Right renal pelvis (tissue), 4 donors: ENCODE data around the gene USP7. TPM values are rescaled to one million over a fixed set of nuclear protein-coding genes. Genes with fewer than 3 reads are reported as not detected.
A peak's percentile ranks its signal among the peaks of the same experiment; 100 is the strongest.

ENCODE experiments used
- DNase-seq, 4 donors: peaks; one replicate each; pipeline ENCODE4 v3.0.0-alpha.2; 2013; ENCODE audit warnings: low read depth in 4 of 4, low spot score in 3 of 4, missing footprints in 1 of 4
- polyA plus RNA-seq, 4 donors: library from polyadenylated mRNA; unstranded; fragments of 120-200 nt; gene quantifications; one replicate each; pipeline ENCODE4 v1.2.1, GENCODE V29; 2013; ENCODE audit not compliant: insufficient read length in 4 of 4

Gene USP7
- polyA plus RNA-seq, 4 donors: 112 to 133 (median 127) TPM

- DNase-seq: no peak
Observed at GRCh38 chr16:8955828-8956227, 7.9 kb downstream of the USP7 start.

- DNase-seq: no peak
Observed at GRCh38 chr16:8953064-8953463, 10.6 kb downstream of the USP7 start.

- DNase-seq: no peak
Observed at GRCh38 chr16:8952281-8952751, 11.4 kb downstream of the USP7 start.

GRCh38 chr16:8951447-8952280 lies 12.0 kb downstream of the USP7 start:
- DNase-seq: no peak

- DNase-seq: no peak
Observed at GRCh38 chr16:8950580-8951077, 13.1 kb downstream of the USP7 start.

GRCh38 chr16:8949536-8950418 lies 13.9 kb downstream of the USP7 start:
- no peak for DNase-seq

GRCh38 chr16:8948831-8949230 lies 14.9 kb downstream of the USP7 start:
- no peak for DNase-seq

- DNase-seq: no peak
Observed at GRCh38 chr16:8948069-8948593, 15.6 kb downstream of the USP7 start.

- DNase-seq: no peak
Observed at GRCh38 chr16:8946544-8946943, 17.2 kb downstream of the USP7 start.

- DNase-seq: no peak
Observed at GRCh38 chr16:8945626-8946296, 17.9 kb downstream of the USP7 start.

GRCh38 chr16:8943966-8944759 lies 19.5 kb downstream of the USP7 start:
- no peak for DNase-seq

GRCh38 chr16:8943001-8943763 lies 20.5 kb downstream of the USP7 start:
- DNase-seq: no peak

GRCh38 chr16:8941718-8942344 lies 21.9 kb downstream of the USP7 start:
- no peak for DNase-seq

GRCh38 chr16:8937803-8938202 lies 25.9 kb downstream of the USP7 start:
- no peak for DNase-seq

GRCh38 chr16:8936421-8936820 lies 27.3 kb downstream of the USP7 start:
- no peak for DNase-seq

GRCh38 chr16:8935989-8936388 lies 27.7 kb downstream of the USP7 start:
- no peak for DNase-seq

GRCh38 chr16:8934601-8935000 lies 29.1 kb downstream of the USP7 start:
- no peak for DNase-seq

- DNase-seq: peak; percentile 58 to 62 (median 60)
Observed at GRCh38 chr16:8931859-8932258, 31.8 kb downstream of the USP7 start.
